Ureter (tissue), 1 donor: ENCODE data around the gene AMBP. TPM values are rescaled to one million over a fixed set of nuclear protein-coding genes. Genes with fewer than 3 reads are reported as not detected.

Source experiments
- total RNA-seq: library from RNA; stranded (reverse); gene quantifications from one replicate; pipeline ENCODE4 v1.2.4, GENCODE V29; 2023
- donor health status: DM: yes; HTN: yes; CAD: no.

The AMBP gene
- total RNA-seq, 1 donor from 2014 or later, result 0.99 TPM

Other genes with a start within 250 kb of the AMBP start
- gene ZNF618, start 202.0 kb downstream of the AMBP start, total RNA-seq, result 16.1 TPM
- 6.4 TPM for gene KIF12, start 21.0 kb upstream of the AMBP start, total RNA-seq
- gene COL27A1, start 77.2 kb upstream of the AMBP start, total RNA-seq, result 59.2 TPM
- 3.3 TPM for gene ORM1, start 244.8 kb upstream of the AMBP start, total RNA-seq